SK-N-SH treated with all-trans-retinoic acid at 6 μM for 48 hours (cell line): Measurements from ENCODE around the gene ZNF841.

Experiments
- ATAC-seq: fragments of 200-7000 bp; cut with Tn5 transposase; 3 replicates; pipeline ENCODE4 v1.9.1; 2020; ENCODE audit warnings: mild to moderate bottlenecking, moderate library complexity
- ARNTL ChIP-seq: fragments of 450-650 bp; formaldehyde crosslinking; IDR thresholded peaks from 2 replicates; pipeline ENCODE4 v1.5.0; 2020; ENCODE audit warnings: low read depth, mild to moderate bottlenecking, moderate library complexity, borderline replicate concordance
- BACH2 ChIP-seq: fragments of 250-450 bp; sonication (Bioruptor Pico); IDR thresholded peaks from 2 replicates; pipeline ENCODE4 v1.9.0; 2021; ENCODE audit warnings: mild to moderate bottlenecking, borderline replicate concordance
- CREB5 ChIP-seq: fragments of 250-450 bp; sonication (Bioruptor Pico); IDR thresholded peaks from 2 replicates; pipeline ENCODE4 v1.5.1; 2020; ENCODE audit warnings: low read depth, mild to moderate bottlenecking, moderate library complexity
- CSDC2 ChIP-seq: fragments of 250-450 bp; sonication (Bioruptor Pico); IDR thresholded peaks from 2 replicates; pipeline ENCODE4 v1.5.0; 2020; ENCODE audit warnings: mild to moderate bottlenecking, moderate library complexity
- CSRNP3 ChIP-seq: fragments of 250-450 bp; sonication (Bioruptor Pico); IDR thresholded peaks from 2 replicates; pipeline ENCODE4 v1.5.1; 2021; ENCODE audit warnings: mild to moderate bottlenecking, moderate library complexity
- ESRRG ChIP-seq: fragments of 250-450 bp; sonication (Bioruptor Pico); IDR thresholded peaks from 2 replicates; pipeline ENCODE4 v1.6.1; 2021; ENCODE audit warnings: mild to moderate bottlenecking
- GLIS3 ChIP-seq: fragments of 250-450 bp; sonication (Bioruptor Pico); IDR thresholded peaks from 2 replicates; pipeline ENCODE4 v1.5.0; 2020; ENCODE audit warnings: mild to moderate bottlenecking, moderate library complexity
- PATZ1 ChIP-seq: fragments of 250-450 bp; sonication (Bioruptor Pico); IDR thresholded peaks from 2 replicates; pipeline ENCODE4 v1.8.0; 2020; ENCODE audit warnings: mild to moderate bottlenecking, moderate library complexity, borderline replicate concordance
- POU6F1 ChIP-seq: fragments of 250-450 bp; sonication (Bioruptor Pico); IDR thresholded peaks from 2 replicates; pipeline ENCODE4 v1.8.0; 2021; ENCODE audit warnings: low read depth, mild to moderate bottlenecking, moderate library complexity, borderline replicate concordance
- RARB ChIP-seq: fragments of 250-450 bp; sonication (Bioruptor Pico); IDR thresholded peaks from 2 replicates; pipeline ENCODE4 v1.8.0; 2021; ENCODE audit warnings: mild to moderate bottlenecking, moderate library complexity
- SNAI2 ChIP-seq: fragments of 250-450 bp; sonication (Bioruptor Pico); IDR thresholded peaks from 2 replicates; pipeline ENCODE4 v1.5.0; 2020; ENCODE audit warnings: mild to moderate bottlenecking, moderate library complexity
- TCF4 ChIP-seq: fragments of 250-450 bp; sonication (Bioruptor Pico); IDR thresholded peaks from 2 replicates; pipeline ENCODE4 v1.8.0; 2021; ENCODE audit warnings: mild to moderate bottlenecking, moderate library complexity, borderline replicate concordance
- TOX ChIP-seq: fragments of 250-450 bp; sonication (Bioruptor Pico); IDR thresholded peaks from 2 replicates; pipeline ENCODE4 v1.8.0; 2021; ENCODE audit warnings: mild to moderate bottlenecking, moderate library complexity, borderline replicate concordance
- TSHZ2 ChIP-seq: fragments of 250-450 bp; sonication (Bioruptor Pico); IDR thresholded peaks from 2 replicates; pipeline ENCODE4 v1.5.0; 2020; ENCODE audit warnings: mild to moderate bottlenecking, moderate library complexity
- ZC3H10 ChIP-seq: fragments of 250-450 bp; sonication (Bioruptor Pico); IDR thresholded peaks from 2 replicates; pipeline ENCODE4 v1.5.1; 2021; ENCODE audit warnings: mild to moderate bottlenecking, moderate library complexity
- ZFP3 ChIP-seq: fragments of 250-450 bp; sonication (Bioruptor Pico); IDR thresholded peaks from 2 replicates; pipeline ENCODE4 v1.5.0; 2020; ENCODE audit warnings: mild to moderate bottlenecking, moderate library complexity
- ZNF565 ChIP-seq: fragments of 450-650 bp; formaldehyde crosslinking; conservative IDR thresholded peaks from 2 replicates; pipeline ENCODE4 v1.5.0; 2020; ENCODE audit warnings: low read depth, mild to moderate bottlenecking, moderate library complexity
- ZNF70 ChIP-seq: fragments of 450-650 bp; formaldehyde crosslinking; IDR thresholded peaks from 2 replicates; pipeline ENCODE4 v1.5.0; 2020; ENCODE audit warnings: mild to moderate bottlenecking, moderate library complexity
- ZNF8 ChIP-seq: fragments of 450-650 bp; formaldehyde crosslinking; IDR thresholded peaks from 2 replicates; pipeline ENCODE4 v1.5.0; 2020; ENCODE audit warnings: mild to moderate bottlenecking, moderate library complexity

ZNF841 gene

GRCh38 chr19:52095172-52096014 is at the start of gene ZNF841:
Gene ZNF841, minus strand, starts transcription at chr19:52095765. Its CDS starts 10,964 bp downstream, at chr19:52084801.
- TF ChIP-seq ZC3H10 (CRISPR knock-in tag) (no peak), ARNTL (CRISPR knock-in tag) (no peak), TCF4 (CRISPR knock-in tag) (no peak), POU6F1 (no peak), PATZ1 (CRISPR knock-in tag) (no peak), ZNF70 (CRISPR knock-in tag) (no peak), RARB (CRISPR knock-in tag) (no peak), CSDC2 (CRISPR knock-in tag) (no peak), CSRNP3 (CRISPR knock-in tag) (no peak), ESRRG (no peak), BACH2 (no peak), GLIS3 (no peak), TOX (CRISPR knock-in tag) (no peak), TSHZ2 (CRISPR knock-in tag) (no peak), ZNF8 (CRISPR knock-in tag) (no peak), ZNF565 (no peak)
- ATAC-seq = peak; percentile 99

GRCh38 chr19:52142001-52142595 is 46.5 kb upstream of the ZNF841 start:
- no peak for ATAC-seq
- TF ChIP-seq CREB5 (CRISPR knock-in tag) (no peak), ZNF565 (no peak), ZFP3 (no peak), ESRRG (no peak), POU6F1 (no peak)

GRCh38 chr19:52141203-52141602 is 45.6 kb upstream of the ZNF841 start:
- TF ChIP-seq SNAI2 = no peak
- ATAC-seq = no peak
